M059J (cell line): ENCODE data around the gene KLF6. TPM values are rescaled to one million over a fixed set of nuclear protein-coding genes. Genes with fewer than 3 reads are reported as not detected.

Experiments used
- DNase-seq: peaks from one replicate; pipeline ENCODE4 v3.0.0-alpha.2; 2012; ENCODE audit warnings: low read depth
- total RNA-seq: library from RNA; depleted of rRNA; stranded (reverse); fragments of >200 nt; shearing (Covaris generic); gene quantifications from 2 replicates; pipeline ENCODE4 v1.2.3, GENCODE V29; 2014

Gene KLF6
- total RNA-seq, 1 experiment from 2014 or later, result 9.9 TPM

GRCh38 chr10:3729397-3729976 lies 55.5 kb downstream of the KLF6 start:
- peak; percentile 80 for DNase-seq

GRCh38 chr10:3728563-3728962 lies 56.4 kb downstream of the KLF6 start:
- DNase-seq, result no peak

- DNase-seq, result no peak
These were observed 57.7 kb downstream of the KLF6 start for GRCh38 chr10:3727268-3727667.
